ENCODE data around the gene INSIG1. TPM values are rescaled to one million over a fixed set of nuclear protein-coding genes. Genes with fewer than 3 reads are reported as not detected.

The INSIG1 gene
- polyA plus RNA-seq, 3 donors = 37.1 to 85.6 (median 39.6) TPM

DNA sequence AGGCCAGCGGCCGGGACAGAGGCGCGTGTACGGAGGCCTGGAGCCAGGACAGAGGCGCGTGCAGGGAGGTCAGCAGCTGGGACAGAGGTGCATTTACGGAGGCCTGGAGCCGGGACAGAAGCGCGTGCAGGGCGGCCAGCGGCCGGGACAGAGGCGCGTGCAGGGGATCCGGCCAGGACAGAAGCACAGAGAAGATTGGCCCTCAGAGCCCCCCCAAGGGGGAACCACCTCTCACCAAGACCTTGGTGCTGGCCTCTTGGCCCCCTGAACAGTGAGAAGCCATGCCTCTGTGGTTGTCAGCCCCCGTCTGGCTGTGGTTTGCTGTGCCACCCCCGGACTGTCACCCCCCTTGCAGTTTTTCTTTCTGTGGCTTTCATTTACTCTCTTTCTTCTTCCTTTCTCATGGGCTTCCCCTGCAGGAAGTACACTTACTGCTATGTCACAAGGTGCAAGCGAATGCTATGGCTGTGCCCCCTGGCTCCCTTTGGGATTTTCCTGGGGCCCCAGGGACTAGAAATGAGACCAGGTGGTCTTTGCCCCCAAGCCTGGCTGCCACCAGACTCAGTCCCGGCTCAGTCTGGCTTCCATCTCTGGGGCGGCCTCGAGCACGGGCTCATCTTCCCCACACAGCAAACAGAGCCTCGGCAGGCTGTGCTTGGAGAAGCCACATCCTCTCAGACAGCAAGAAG lies 41.1 kb downstream of the INSIG1 start:
- H3K27me3 Mint-ChIP-seq (ENCODE audit: low read depth in 3 of 3) = peaks cover 0 to 10% (median 2%) of the 10 kb centered on the region in 3 donors
- no peak overlapping the region for H3K9ac ChIP-seq (ENCODE audit: insufficient read depth, low read length, poor library complexity, severe bottlenecking)
- H3K36me3 ChIP-seq (replicated peaks in 1 of 2; ENCODE audit: control insufficient read depth in 1 of 2, insufficient read depth in 2 of 2, low read length in 2 of 2) = no peaks in the 10 kb centered on the region
- no peak overlapping the region for H3K4me3 ChIP-seq (replicated peaks in 1 of 3; ENCODE audit: low read depth in 2 of 3, low read length in 3 of 3)
- H3K79me2 ChIP-seq (ENCODE audit: insufficient read depth, low read length) = no peaks in the 10 kb centered on the region
- peaks cover 0 to 2% (median 0%) of the 10 kb centered on the region in 7 donors for H3K9me3 Mint-ChIP-seq
- H4K20me1 ChIP-seq (ENCODE audit: insufficient read depth, low read length) = no peaks in the 10 kb centered on the region
- H3K4me1 ChIP-seq (ENCODE audit: control insufficient read depth in 1 of 2, insufficient read depth in 2 of 2, low read length in 2 of 2) = no peaks in the 10 kb centered on the region
- intact Hi-C loops (cut with micrococcal nuclease) = no loop called here
- no peak for DNase-seq
- no peak overlapping the region for H2AFZ ChIP-seq (ENCODE audit: insufficient read depth, low read depth, low read length, poor library complexity, severe bottlenecking)
- TF ChIP-seq CTCF (IDR thresholded peaks at IDR 0.05) = no peak
- WGBS (ENCODE audit: insufficient coverage) = 55% methylated on average over 13 of the region's 25 CpGs
- no peaks in the 10 kb centered on the region for H3K36me3 Mint-ChIP-seq
- H3K9me3 ChIP-seq (replicated peaks in 1 of 2; ENCODE audit: control insufficient read depth in 1 of 2, insufficient read depth in 1 of 2, low read length in 2 of 2) = no peaks in the 10 kb centered on the region
- no peak overlapping the region for H3K4me2 ChIP-seq (replicated peaks; ENCODE audit: extremely low read depth, low read length, poor library complexity, severe bottlenecking)
- H3K4me3 Mint-ChIP-seq = no peak overlapping the region
- H3K4me1 Mint-ChIP-seq = no peaks in the 10 kb centered on the region
- peaks cover 0 to 6% of the 10 kb centered on the region in 2 donors for H3K27me3 ChIP-seq (ENCODE audit: control insufficient read depth in 2 of 2, insufficient read depth in 2 of 2, low read length in 2 of 2)
- H3K27ac Mint-ChIP-seq = no peak overlapping the region
- no peak overlapping the region for H3K27ac ChIP-seq (ENCODE audit: low read depth in 1 of 2, low read length in 2 of 2)

- intact Hi-C loops (cut with micrococcal nuclease) = no loop called here
- Histone ChIP-seq H3K4me1 (ENCODE audit: control insufficient read depth in 1 of 2, insufficient read depth in 2 of 2, low read length in 2 of 2) (peaks cover 2 to 3% of the 10 kb centered on the region in 2 donors), H3K9ac (ENCODE audit: insufficient read depth, low read length, poor library complexity, severe bottlenecking) (no peak overlapping the region), H3K4me3 (replicated peaks in 1 of 3; ENCODE audit: low read depth in 2 of 3, low read length in 3 of 3) (no peak overlapping the region), H3K36me3 (replicated peaks in 1 of 2; ENCODE audit: control insufficient read depth in 1 of 2, insufficient read depth in 2 of 2, low read length in 2 of 2) (no peaks in the 10 kb centered on the region), H4K20me1 (ENCODE audit: insufficient read depth, low read length) (no peaks in the 10 kb centered on the region), H3K9me3 (replicated peaks in 1 of 2; ENCODE audit: control insufficient read depth in 1 of 2, insufficient read depth in 1 of 2, low read length in 2 of 2) (no peaks in the 10 kb centered on the region), H3K4me2 (replicated peaks; ENCODE audit: extremely low read depth, low read length, poor library complexity, severe bottlenecking) (no peak overlapping the region), H3K27me3 (ENCODE audit: control insufficient read depth in 2 of 2, insufficient read depth in 2 of 2, low read length in 2 of 2) (peaks cover 0 to 6% of the 10 kb centered on the region in 2 donors), H2AFZ (ENCODE audit: insufficient read depth, low read depth, low read length, poor library complexity, severe bottlenecking) (no peak overlapping the region), H3K27ac (ENCODE audit: low read depth in 1 of 2, low read length in 2 of 2) (no peak overlapping the region), H3K79me2 (ENCODE audit: insufficient read depth, low read length) (no peaks in the 10 kb centered on the region)
- TF ChIP-seq CTCF (IDR thresholded peaks at IDR 0.05) = no peak
- Mint-ChIP-seq H3K9me3 (peaks cover 0 to 2% (median 0%) of the 10 kb centered on the region in 7 donors), H3K36me3 (no peaks in the 10 kb centered on the region), H3K27ac (no peak overlapping the region), H3K27me3 (ENCODE audit: low read depth in 3 of 3) (peaks cover 0 to 14% (median 5%) of the 10 kb centered on the region in 3 donors), H3K4me1 (no peaks in the 10 kb centered on the region), H3K4me3 (no peak overlapping the region)
- 93% methylated on average over 14 of the region's 17 CpGs for WGBS (ENCODE audit: insufficient coverage)
- DNase-seq = no peak
Measured at GRCh38 chr7:155339474-155339873, 41.8 kb downstream of the INSIG1 start.

Data from CD14-positive monocyte (primary cell).